Endothelial cell of umbilical vein (primary cell): Measurements from ENCODE around the gene PRRG2. TPM values are rescaled to one million over a fixed set of nuclear protein-coding genes. Genes with fewer than 3 reads are reported as not detected.

Experiments used
- BruUV-seq: library from RNA; stranded (reverse); fragments of 400-500 nt; replicated peaks from 2 replicates; lab custom pipeline; 2021; lab: Mats Ljungman, UMichigan
- CTCF ChIA-PET: fragments of 300-600, 350-600 bp; sonication (Branson Sonifier 250); formaldehyde crosslinking; loops from one replicate; lab custom pipeline; 2021; ENCODE audit warnings: antibody characterized with exemption, inconsistent platforms; lab: Charles Lee
- POLR2A ChIA-PET: fragments of 300-600, 350-600 bp; sonication (Branson Sonifier 250); formaldehyde crosslinking; loops from one replicate; lab custom pipeline; 2021; ENCODE audit warnings: antibody characterized with exemption, inconsistent platforms; lab: Charles Lee
- DNase-seq: peaks from one replicate; pipeline ENCODE4 v3.0.0-alpha.2; 2011; ENCODE audit warnings: low read depth, low spot score
- FAIRE-seq: peaks from 2 replicates; lab custom pipeline; 2011; peaks lifted over from hg19 to GRCh38; lab: Jason Lieb, UNC
- H2AFZ ChIP-seq: 2 replicates; pipeline ENCODE4 v1.6.0; 2012; ENCODE audit warnings: low read depth, low read length, control low read depth, inconsistent platforms
- H3K27ac ChIP-seq: 2 replicates; pipeline ENCODE4 v1.5.1; 2011; ENCODE audit warnings: low read depth, mild to moderate bottlenecking, control low read depth, low read length, moderate library complexity; ENCODE audit not compliant: insufficient read depth
- H3K27me3 ChIP-seq, 2 experiments: 2 replicates each; pipeline versions ENCODE4 v1.6.0 to v1.6.1; 2011; ENCODE audit warnings: low read length in 2 of 2, mixed read lengths in 1 of 2; ENCODE audit not compliant: control insufficient read depth in 2 of 2, insufficient read depth in 2 of 2
- H3K36me3 ChIP-seq, 2 experiments: 2 replicates in 1 of 2; 3 replicates in 1 of 2; pipeline ENCODE4 v1.5.1; 2011; ENCODE audit warnings: low read length in 2 of 2, mild to moderate bottlenecking in 1 of 2, moderate library complexity in 1 of 2; ENCODE audit not compliant: control insufficient read depth in 2 of 2, insufficient read depth in 2 of 2; ENCODE audit errors: extremely low read depth in 1 of 2
- H3K4me1 ChIP-seq: 3 replicates; pipeline ENCODE4 v1.5.1; 2011; ENCODE audit warnings: mild to moderate bottlenecking, low read length; ENCODE audit not compliant: control insufficient read depth, insufficient read depth; ENCODE audit errors: extremely low read depth
- H3K4me2 ChIP-seq: 2 replicates; pipeline ENCODE4 v1.6.1; 2011; ENCODE audit warnings: low read length, control low read depth, mixed read lengths; ENCODE audit not compliant: insufficient read depth
- H3K4me3 ChIP-seq, 3 experiments: fragments of 200-600 bp in 1 of 3; sonication (generic), shearing (Covaris generic) in 1 of 3; replicated peaks in 1 of 3; 2 replicates each; pipeline ENCODE4 v1.5.1; 2011 to 2016; ENCODE audit warnings: control low read depth in 3 of 3, low read length in 3 of 3, mild to moderate bottlenecking in 2 of 3, inconsistent platforms in 1 of 3, low read depth in 1 of 3, moderate library complexity in 1 of 3; ENCODE audit not compliant: insufficient read depth in 1 of 3
- H3K79me2 ChIP-seq: 2 replicates; pipeline ENCODE4 v1.6.0; 2012; ENCODE audit warnings: low read length, inconsistent platforms; ENCODE audit not compliant: control insufficient read depth, insufficient read depth
- H3K9ac ChIP-seq: replicated peaks from 2 replicates; pipeline ENCODE3; 2011; ENCODE audit warnings: low read length, control low read depth; ENCODE audit not compliant: insufficient read depth; ENCODE audit errors: extremely low read depth
- H3K9me1 ChIP-seq: replicated peaks from 3 replicates; pipeline ENCODE4 v1.6.0; 2011; ENCODE audit warnings: mild to moderate bottlenecking, low read length; ENCODE audit not compliant: control insufficient read depth, insufficient read depth; ENCODE audit errors: extremely low read depth
- H3K9me3 ChIP-seq: replicated peaks from 2 replicates; pipeline ENCODE4 v1.5.1; 2012; ENCODE audit warnings: low read length, inconsistent platforms; ENCODE audit not compliant: control insufficient read depth, insufficient read depth
- H4K20me1 ChIP-seq: replicated peaks from 2 replicates; pipeline ENCODE3; 2011; ENCODE audit warnings: mild to moderate bottlenecking, low read length; ENCODE audit not compliant: control insufficient read depth, insufficient read depth; ENCODE audit errors: extremely low read depth
- CTCF ChIP-seq, 2 donors: IDR thresholded peaks; 1 replicate in 1 of 2; 2 replicates in 1 of 2; pipeline ENCODE4 v1.5.1; 2011; ENCODE audit warnings: low read length in 2 of 2, mild to moderate bottlenecking in 2 of 2, moderate library complexity in 2 of 2, control low read depth in 1 of 2, inconsistent platforms in 1 of 2, low read depth in 1 of 2; ENCODE audit not compliant: insufficient read depth in 1 of 2; ENCODE audit errors: extremely low read depth in 1 of 2
- EZH2 ChIP-seq: IDR thresholded peaks from 2 replicates; pipeline ENCODE4 v1.6.1; 2012; ENCODE audit warnings: borderline replicate concordance, low read depth, mild to moderate bottlenecking, moderate library complexity, low read length, inconsistent platforms; ENCODE audit not compliant: severe bottlenecking
- FOS ChIP-seq: IDR thresholded peaks from 2 replicates; pipeline ENCODE4 v1.6.1; 2011; ENCODE audit warnings: mild to moderate bottlenecking, low read length, moderate library complexity, borderline replicate concordance; ENCODE audit not compliant: insufficient read depth
- GATA2 ChIP-seq: IDR thresholded peaks from 2 replicates; pipeline ENCODE4 v1.7.0; 2011; ENCODE audit warnings: low read depth, mild to moderate bottlenecking, moderate library complexity, mixed read lengths, low read length; ENCODE audit not compliant: insufficient read length, insufficient read depth
- JUN ChIP-seq: IDR thresholded peaks from 2 replicates; pipeline ENCODE4 v1.6.1; 2011; ENCODE audit warnings: borderline replicate concordance, low read depth; ENCODE audit not compliant: insufficient read length, insufficient read depth
- MAX ChIP-seq: IDR thresholded peaks from 2 replicates; pipeline ENCODE4 v1.6.1; 2011; ENCODE audit not compliant: insufficient read depth, insufficient read length
- MYC ChIP-seq: IDR thresholded peaks from one replicate; pipeline ENCODE4 v1.6.1; 2011; ENCODE audit warnings: mild to moderate bottlenecking, low read depth, low read length
- POLR2A ChIP-seq: IDR thresholded peaks from 2 replicates; pipeline ENCODE4 v1.6.1; 2012; ENCODE audit warnings: low read depth, mild to moderate bottlenecking, control low read depth, low read length
- POLR2AphosphoS5 ChIP-seq: IDR thresholded peaks from 2 replicates; pipeline ENCODE4 v1.6.1; 2012; ENCODE audit warnings: low read depth, mild to moderate bottlenecking, control low read depth, low read length, moderate library complexity; ENCODE audit not compliant: insufficient read depth
- dilution Hi-C: fragments of 300-500 bp; cut with MboI; formaldehyde crosslinking; loops from one replicate; pipeline ENCODE4 v1.15.0; 2019; ENCODE audit warnings: low sequenced_read_pairs; ENCODE audit not compliant: extremely low pct_ligation_motif_present
- intact Hi-C: fragments of 100-400 bp; cut with micrococcal nuclease; formaldehyde crosslinking; loops from one replicate; pipeline ENCODE4 v1.10.0; 2022
- polyA plus RNA-seq, 4 experiments: library from polyadenylated mRNA; depleted of rRNA in 3 of 4; stranded (reverse) in 3 of 4; unstranded in 1 of 4; fragments of >200 nt; gene quantifications; 2 replicates each; pipeline versions ENCODE4 v1.2.1 to v1.2.3, GENCODE V29; 2011 to 2012; ENCODE audit warnings: missing spikeins in 1 of 4
- total RNA-seq: library from RNA; stranded (reverse); gene quantifications from 2 replicates; pipeline ENCODE4 v1.2.3, GENCODE V29; 2021

The PRRG2 gene
- total and polyA plus RNA-seq, 2 donors (not counting 3 experiments of a cell fraction or from before 2014, with no cell fraction given): 2.6 to 2.9 TPM

- H3K4me1 ChIP-seq: peaks cover 15% of the 10 kb centered on the region
- no peak overlapping the region for H3K27ac ChIP-seq
- no peaks in the 10 kb centered on the region for H3K9me1 ChIP-seq
- DNase-seq (no peak), FAIRE-seq (no peak)
- POLR2A ChIA-PET: no interaction called here
- no peaks in the 10 kb centered on the region for H4K20me1 ChIP-seq
- CTCF ChIA-PET: interaction anchor here (1.2 kb wide), 1 partner anchor 13 kb away, joined by 4 read pairs; no protein-coding TSS in a partner anchor
- no peaks in the 10 kb centered on the region for H3K36me3 ChIP-seq
- intact Hi-C loops: no loop called here
- dilution Hi-C loops: no loop called here
- no peak overlapping the region for H3K4me3 ChIP-seq
- no peaks in the 10 kb centered on the region for H3K9me3 ChIP-seq
- no peak overlapping the region for H3K4me2 ChIP-seq
- H2AFZ ChIP-seq: no peak overlapping the region
- TF ChIP-seq EZH2 (no peak), MYC (no peak), CTCF (IDR thresholded peaks at IDR 0.05; ENCODE audit: extremely low read depth in 1 of 2, insufficient read depth in 1 of 2, low read depth in 1 of 2, low read length in 2 of 2) (no peak), GATA2 (no peak), MAX (no peak), JUN (no peak), FOS (no peak), POLR2AphosphoS5 (no peak), POLR2A (no peak)
- peaks cover 17% of the 10 kb centered on the region for H3K79me2 ChIP-seq
- H3K27me3 ChIP-seq: no peaks in the 10 kb centered on the region
- BruUV-seq: no TSS peak
- H3K9ac ChIP-seq: no peak overlapping the region
These were observed 2.1 kb downstream of the PRRG2 start for GRCh38 chr19:49583239-49583638.
